Stimulated activated CD8-positive, alpha-beta memory T cell treated with anti-CD3 and anti-CD28 coated beads, Interleukin-12 subunit alpha, Interleukin-12 subunit beta, amount 100 ng/mL, for 1 hour (primary cell): ENCODE results near the gene PLIN5.

Source experiments
- DNase-seq: peaks from one replicate; pipeline ENCODE4 v3.0.0-alpha.2; 2020; ENCODE audit warnings: low read depth

The PLIN5 gene, protein sequence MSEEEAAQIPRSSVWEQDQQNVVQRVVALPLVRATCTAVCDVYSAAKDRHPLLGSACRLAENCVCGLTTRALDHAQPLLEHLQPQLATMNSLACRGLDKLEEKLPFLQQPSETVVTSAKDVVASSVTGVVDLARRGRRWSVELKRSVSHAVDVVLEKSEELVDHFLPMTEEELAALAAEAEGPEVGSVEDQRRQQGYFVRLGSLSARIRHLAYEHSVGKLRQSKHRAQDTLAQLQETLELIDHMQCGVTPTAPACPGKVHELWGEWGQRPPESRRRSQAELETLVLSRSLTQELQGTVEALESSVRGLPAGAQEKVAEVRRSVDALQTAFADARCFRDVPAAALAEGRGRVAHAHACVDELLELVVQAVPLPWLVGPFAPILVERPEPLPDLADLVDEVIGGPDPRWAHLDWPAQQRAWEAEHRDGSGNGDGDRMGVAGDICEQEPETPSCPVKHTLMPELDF

DNA sequence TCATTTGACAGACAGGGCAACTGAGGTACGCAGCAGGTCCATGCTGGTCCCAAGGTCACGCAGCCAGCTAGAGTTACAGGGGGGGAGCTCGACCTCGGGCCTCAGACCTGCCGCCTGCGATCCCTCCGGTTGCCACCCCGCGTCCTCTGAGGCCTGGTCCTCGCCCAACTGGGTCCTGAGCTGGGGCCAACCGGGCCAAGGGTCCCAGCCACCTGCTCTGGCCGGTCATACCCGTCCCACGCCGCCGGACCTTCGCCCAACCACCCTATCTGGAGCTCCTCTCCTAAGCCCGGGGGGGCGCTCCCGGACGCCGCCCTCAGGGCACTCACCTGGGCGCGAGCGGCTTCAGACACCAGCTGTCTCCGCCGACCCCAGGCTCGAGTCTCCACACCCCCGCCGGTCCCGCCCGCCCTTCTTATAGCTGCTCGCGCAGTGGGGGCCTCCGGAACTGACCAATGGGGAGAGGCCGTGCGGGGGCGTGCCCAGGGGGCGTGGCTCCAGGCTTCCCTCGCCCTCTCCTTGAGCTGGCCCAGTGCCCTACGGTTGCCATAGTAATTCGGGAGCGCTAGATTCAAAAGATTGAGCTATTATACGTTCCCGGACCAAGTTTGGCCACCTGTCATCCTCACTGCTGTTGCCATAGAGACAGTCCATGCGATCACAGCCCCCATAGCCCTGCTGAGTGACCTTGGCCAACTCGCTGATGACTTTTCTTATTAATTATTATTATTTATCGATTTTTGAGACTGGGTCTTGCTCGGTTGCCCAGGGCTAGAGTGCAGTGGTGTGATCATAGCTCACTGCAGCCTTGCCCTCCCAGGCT lies at the start of gene PLIN5:
Gene PLIN5 (minus strand): TSS at position 389 of the 823 bp plus-strand sequence. CDS start 1,150 bp downstream, outside the sequence.
- peak; percentile 6 for DNase-seq

DNA sequence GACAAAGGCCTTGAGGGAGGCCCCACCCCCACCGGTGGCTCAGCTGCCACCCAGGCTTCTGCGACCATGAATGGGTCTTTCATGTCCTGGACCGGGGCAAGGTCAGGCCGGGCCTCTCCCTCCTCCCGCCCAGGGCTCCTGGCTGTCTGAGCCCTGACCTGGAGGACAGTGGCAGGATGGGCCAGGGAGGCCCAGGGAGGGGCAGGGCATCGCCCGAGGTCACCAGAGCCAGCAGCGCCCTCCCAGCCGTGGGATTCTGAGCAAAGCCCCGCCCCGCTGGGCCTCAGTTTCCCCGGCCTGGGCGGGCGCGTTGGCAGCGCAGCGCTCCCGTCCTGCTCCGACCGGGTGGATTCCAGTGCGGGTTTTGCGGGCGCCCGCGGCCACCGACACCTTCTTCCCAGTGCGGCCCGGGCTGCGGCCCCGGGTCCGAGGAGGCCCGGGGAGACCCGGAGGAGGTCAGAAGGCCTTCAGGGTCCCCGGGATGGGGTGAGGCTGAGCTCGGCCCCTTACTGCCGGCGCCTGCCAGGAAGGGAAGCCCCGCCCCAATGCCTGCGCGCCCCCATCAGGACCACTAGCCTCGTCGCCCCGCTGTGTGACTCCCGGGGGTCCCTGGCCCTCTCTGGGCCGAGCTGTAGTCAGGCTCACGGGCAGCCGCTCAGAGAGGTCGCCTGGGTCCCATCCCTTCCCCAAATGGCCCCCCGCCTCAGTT lies 49.1 kb upstream of the PLIN5 start:
- no peak for DNase-seq

DNA sequence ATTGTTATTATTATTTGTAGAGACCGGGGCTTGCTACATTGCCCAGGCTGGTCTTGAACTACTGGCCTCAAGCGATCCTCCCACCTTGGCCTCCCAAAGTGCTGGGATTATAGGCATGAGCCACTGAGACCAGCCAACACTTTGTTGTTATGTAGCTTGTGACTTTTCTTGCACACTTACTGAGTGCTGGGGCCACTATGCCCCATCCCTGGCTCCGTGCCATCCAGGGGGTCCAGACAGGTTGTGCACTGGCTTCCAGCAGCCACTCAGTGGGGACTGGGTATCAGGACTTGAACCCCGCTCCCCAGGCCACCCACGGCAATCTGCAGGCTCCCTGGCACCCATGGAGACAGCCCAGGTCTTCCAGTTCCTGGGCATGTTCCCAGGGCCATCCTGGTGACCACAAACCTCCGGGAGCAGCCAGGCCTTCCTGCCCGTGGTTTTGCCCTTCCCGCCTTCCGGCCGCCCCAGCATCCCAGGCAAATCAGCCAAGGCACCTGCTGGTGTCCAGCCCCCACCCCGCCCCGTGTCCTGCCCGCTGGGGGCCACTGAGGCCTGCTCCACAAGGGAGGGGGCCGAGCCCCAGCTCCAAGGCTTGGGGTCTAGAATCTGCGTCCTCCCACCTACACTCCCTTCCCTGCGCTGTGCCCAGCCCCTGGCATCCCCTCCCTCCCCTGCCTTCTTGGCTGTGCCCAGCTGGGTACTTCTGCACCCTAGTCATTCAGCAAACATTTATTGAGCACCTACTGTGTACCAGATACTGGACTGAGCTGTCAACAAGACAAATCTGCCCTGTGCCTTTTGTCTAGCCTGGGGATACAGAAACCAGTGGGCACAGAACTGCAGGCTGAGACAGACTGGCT lies 48.2 kb upstream of the PLIN5 start:
- no peak for DNase-seq

DNA sequence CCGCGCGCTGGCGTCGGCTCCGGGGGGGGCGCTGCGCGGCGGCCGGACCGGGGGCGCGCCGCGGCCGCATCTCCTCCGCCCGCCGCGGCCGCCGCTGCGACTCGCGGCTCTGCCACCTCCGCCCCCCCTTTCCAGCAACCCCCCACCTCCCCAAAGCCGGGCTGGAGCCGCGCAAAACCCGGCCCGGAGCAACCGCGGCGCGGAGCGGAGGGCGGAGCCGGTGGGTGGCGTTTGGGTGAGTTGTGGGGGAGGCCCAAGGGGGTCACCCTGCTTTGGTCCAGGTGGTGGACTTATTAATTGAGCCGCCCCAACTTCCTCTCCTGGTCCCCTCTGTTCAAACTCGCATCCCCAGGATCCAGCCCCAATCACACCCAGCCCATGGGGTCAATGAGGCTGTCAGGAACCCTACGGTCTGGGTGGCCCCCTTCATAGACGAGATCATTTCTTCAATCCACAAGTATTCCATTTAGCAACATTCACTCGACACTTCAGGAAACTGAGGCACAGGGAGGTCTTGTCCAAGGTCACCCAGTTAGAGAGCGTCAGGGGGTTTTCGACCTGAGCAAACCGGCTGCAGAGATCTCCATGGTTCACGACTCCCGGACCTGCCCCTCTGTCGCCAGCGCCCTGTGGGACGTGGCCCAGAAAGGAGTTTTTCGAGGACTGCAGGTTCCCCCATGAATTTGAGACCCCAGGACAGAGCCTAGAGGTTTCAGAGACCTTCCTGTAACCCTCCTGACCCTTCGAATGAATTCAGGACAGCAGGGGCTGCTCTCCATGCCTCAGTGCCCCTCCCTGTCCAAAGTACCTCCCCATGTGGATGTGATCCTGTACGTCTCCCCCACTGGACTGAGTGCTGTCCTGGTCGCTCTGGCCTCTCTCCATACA lies 46.9 kb upstream of the PLIN5 start:
- no peak for DNase-seq

DNA sequence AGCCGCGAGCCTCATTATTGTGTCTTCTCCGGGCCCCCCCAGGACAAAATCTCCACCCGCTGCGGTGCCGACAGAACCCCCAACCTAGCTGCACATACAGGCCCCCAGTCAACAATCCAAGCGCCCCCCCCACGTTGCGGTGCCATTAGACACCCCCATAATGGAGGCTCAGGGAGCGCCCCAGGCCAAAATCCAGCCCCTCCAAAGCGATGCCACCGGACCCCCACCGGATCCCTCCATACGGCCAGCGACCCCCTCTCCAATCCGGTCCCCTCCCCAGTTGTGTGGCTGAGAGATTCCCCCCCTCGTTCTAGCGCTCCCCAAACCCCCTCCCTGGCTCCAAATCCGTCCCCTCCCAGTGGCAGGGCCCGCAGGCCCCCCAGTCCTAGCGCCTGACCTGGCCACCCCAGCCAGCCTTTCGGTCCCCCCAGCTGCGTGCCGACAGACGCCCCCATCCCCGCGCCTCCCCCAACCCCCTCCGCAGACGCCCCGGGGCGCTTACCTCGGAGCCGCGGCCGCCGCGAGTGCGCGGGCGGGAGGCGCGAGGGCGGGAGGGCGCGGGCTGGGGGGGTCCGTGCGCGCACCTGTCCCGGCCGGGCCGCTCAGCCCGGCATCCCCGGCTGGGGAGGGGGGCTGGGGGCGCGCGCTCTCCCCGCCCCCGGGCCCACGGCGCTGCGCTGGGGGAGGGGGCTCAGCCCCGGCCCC lies 46.1 kb upstream of the PLIN5 start:
- no peak for DNase-seq

DNA sequence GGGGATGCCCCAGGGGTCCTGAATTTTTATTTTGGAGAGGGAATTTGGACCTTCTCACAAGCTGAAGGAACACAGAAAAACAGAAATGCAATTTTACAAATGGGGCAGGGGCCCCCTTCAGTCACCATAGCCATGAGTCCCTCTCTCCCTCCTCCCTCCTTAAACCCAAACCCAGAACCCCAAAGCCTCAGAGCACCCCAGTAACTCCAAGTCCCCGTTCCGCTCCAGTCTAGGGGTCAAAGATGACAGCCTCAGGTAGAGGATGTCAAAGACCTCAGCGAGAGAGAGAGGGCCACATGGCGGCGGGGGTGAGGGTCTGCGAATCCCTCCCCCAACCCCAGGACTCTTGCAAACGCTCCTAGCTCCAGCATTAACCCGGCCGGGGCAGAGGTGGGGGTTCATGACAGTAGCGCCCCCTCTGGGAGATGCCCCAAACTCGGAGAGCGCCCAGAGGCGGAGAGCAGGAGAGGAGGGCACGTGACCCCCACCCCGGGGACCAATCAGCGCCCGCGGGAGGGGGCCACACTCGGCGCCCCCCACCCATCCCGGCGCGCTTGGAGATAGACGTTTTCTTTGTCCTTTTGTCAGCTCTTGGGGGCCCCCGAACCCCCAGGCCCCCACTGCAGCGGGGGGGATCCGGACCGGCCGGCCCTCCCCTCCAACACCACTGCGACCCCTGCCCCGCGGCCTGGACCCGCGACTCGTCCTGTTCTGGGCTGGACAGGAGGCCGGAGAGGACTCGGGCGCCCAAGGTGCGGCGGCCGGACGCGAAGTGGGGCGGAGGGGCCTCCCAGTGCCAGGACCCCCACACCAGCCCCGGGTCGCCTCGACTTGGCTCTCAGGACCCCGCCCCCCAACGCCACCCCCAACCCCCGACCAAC lies 45.2 kb upstream of the PLIN5 start:
- no peak for DNase-seq

DNA sequence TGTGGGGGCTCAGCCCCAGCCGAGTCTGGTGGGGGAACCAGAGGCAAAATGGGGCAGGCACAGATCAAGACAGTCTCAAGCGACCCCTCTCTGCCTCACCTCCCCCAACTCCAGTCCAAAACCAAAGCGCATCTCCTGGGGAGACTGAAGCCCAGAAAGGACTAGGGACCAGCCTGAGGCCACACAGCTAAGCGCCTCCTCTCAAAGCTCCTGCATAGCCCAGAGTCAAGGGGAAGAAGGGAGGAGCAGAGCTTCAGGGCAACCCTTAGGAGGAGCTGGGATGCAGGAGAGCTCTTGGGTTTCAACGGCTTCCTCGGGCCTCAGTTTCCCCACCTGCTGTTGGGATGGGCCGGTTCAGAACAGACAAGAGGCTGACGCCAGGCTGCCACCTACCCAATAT lies 44.4 kb upstream of the PLIN5 start:
- DNase-seq, result no peak

DNA sequence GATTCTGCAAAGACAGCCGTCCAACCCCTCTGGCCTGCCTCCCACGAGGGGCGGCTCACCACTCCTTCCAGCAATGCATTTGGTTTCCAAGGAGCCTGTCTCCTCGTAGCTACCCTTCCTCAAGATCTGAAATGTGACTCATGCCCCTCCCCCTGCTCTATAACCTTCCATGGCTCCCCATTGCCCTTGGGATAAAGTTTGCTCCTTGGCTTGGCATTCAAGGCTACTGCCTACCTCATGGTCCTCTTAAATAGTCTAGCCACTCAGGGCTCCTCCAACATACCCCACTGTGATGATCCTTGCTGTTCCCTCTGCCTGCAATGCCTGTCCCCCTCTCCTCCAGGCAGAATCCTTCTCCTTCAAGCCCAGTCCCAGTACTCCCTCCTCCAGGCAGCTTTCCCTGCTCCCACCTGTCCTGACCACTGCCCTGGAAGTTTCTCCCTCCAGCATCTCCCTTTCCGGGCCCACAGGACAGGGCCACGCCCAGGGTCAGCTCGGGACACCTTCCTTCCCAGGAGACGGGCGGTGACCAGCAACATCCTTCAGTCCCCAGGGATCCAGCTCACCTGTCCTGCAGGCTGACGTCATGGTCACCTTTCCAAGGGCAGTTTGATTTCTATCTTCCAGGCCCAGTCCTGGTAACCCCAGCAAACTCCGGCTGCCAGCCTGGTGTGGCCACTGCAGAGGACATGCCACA lies 43.7 kb upstream of the PLIN5 start:
- no peak for DNase-seq

DNA sequence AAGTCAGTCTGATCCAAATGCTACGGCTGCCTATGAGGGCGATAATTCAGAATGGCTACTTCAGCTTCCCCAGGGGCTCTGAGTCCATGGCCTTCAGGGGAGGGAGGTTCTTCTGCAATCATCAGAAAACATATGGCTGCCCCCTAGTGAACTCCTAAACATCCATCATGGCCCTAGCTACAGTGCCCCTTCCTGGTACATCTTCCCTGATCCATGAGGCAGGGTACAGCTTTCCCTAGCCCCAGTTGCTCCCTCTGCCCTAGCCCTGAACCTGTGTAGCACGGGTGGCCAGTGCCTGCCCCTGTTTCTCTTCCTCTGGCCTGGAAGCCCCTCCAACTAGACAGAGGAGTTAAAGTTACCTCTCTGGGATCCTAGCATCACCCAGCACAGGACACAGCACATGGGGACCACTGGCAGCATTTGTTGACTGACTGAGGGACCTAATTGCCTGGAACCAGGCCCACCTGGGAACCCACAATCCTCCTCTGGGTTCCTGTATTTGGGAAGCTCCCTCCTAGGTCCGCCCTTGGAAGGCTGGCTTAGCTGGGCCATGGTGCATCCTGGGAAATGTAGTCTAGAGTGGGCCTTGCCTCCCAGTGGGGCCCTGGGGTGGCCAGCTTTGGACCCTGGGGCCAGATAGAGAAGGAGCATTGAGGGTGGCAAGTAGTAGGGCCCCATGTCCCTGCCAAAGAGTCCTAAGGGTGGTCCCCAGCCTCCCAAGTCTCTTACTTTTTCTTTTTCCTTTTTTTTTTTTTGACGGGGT lies 42.2 kb upstream of the PLIN5 start:
- no peak for DNase-seq

DNA sequence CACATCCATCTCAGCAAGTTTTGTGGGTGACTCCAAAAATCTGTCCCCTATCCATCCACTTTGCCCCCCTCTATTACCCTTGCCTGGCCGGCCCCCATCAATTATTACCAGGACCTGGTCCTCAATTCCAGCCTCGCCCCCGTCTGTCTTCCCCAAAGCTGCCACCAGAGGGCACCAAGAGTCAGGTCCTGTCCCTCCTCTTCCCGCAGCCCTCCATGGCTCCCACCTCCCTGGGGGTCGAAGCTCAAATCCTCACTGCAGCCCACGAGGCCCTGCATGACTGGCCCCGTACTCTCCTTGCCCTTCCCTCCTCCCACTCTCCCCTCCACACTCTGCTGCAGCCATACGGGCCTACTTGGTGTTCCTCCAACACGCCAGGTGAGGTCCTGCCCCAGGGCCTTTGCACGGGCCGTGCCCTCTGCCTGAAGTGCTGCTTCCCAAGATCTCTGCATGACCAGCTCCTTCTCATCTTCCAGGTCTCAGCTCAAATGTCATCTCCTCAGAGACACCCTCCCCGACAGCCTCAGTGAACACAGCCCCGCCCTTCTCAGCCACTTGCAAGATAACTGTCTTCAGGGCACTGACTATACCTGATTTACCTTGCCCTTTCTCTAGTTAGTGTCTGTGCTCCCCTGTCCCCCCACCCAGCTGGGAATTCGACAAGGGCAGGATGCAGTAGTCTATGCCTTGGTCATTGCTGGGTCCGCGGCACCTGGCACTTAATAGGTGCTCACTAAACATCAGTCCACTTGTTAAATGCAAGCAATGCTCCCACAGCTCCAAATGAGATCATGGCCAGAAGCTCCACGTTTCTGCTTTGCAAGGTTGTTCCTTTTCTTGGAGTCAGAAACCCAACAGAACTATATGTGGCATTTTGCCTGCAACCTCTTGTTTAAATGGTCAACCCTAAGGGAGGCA lies 41.3 kb upstream of the PLIN5 start:
- DNase-seq, result peak; percentile 33

DNA sequence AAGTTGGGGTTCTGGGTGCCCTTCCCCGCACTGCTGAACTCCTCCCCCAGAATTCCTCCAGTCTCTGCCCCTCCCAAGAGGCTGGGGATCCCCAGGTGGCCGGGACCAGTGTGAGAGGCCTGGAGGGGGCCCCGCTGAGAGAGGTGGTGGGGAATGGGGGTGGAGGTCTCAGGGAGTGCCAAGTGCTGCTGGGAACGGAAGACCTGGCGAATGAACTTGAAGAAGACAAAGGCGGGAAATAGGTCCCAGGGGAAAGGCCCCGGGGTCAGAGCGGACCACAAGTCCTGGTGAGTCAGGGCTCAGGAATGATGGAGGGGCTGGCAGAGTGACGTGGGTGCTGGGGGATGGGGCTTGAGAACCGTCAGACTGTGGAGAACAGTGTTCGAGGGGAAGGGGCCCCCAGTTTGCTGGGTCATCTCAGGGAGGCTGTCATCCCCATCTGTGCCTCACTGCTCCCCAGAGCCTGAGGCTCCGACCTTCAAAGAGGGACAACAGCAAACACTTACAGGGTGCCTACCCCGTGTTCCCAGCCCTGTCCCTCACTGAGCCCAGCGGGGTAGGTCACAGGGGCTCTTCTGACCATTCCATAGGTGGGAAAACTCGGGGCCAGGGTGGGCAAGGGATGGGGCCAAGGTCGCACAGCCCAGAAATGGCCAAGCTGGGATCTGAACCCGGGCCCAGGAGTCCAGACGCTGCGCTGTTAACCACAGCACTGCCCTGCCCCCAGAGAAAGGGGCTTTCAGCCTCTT lies 40.4 kb upstream of the PLIN5 start:
- no peak for DNase-seq

DNA sequence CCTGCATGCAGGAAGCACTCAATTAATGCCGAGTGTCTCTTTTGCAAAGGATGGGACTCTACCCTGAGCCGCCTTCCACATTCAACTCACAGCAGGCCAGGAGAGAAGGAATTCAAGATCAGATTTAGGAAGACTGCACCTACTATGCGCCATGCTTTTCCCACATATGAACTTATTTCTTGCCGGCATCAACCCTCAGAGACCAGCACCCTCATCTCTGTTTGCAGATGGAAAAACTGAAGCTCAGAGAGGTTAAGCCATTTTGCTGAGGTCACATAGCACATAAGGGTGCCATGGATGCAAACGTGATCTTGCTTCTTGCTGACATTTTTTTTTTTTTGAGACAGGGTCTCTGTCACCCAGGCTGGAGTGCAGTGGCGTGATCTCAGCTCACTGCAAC lies 38.7 kb upstream of the PLIN5 start:
- no peak for DNase-seq

DNA sequence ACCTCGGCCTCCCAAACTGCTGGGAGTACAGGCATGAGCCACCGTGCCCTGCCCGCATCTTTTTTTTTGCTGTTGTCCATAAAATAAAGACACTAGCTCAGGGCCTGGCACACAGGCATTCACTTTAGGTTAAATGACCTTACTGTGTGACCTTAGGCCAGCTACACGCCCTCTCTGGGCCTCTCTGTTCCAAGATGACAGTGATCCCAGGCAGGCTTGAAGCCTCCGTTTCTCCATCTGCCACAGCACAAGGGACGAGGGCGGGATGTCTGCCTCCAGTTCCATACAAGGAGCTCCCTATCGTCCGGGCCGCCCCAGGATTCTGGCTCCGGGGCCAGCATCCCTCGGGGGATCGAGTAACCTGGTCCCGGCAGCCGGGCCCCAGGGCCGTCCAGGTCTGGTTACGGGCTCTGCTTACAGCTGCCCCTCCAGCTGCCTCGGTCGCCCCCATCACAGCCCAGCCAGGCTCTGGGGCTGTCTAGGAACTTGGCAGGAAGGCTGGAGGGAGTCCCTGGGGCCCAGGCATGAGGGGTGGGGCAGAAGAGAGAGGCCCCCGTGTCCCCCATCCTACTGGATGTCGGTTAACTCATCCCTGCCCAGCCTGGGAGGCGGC lies 36.4 kb upstream of the PLIN5 start:
- DNase-seq, result no peak

DNA sequence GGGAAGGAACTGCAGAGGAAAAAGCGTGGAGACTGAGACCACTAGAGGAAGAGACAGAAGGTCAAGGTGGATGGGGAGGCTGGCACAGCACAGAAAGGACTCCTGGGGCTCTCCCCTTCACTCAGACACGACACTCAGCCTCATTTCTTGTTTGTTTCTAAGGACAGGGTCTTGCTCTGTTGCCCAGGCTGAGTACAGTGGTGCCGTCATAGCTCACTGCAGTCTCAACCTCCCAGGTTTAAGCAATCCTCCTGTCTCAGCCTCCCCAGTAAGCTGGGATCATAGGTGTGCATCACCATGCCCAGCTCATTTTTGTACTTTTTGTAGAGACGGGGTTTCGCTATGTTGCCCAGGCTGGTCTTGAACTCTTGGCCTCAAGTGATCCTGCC lies 35.9 kb upstream of the PLIN5 start:
- no peak for DNase-seq

DNA sequence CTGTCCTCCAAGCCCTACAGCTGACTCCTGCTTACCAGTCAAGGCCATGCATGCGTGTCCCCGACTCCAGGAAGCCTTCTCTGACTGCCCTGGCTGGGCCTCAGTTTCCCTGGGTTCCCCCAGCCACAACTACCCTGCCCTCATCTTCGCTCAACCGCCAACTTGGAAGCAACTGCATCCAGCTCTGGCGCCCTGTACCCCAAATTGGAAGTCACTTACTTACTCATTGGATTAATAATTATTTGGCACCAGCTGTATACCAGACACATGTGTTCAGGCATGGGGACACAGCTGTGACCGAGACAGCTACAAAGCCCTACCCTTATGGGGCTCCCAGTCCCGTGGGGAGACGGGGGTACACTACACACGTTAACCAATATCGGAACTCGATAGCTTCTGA lies 35.4 kb upstream of the PLIN5 start:
- no peak for DNase-seq
